ENCODE measurements around the gene ACKR3.

- TF ChIP-seq POLR2A (IDR thresholded peaks at IDR 0.05): no peak
- TF ChIP-seq, protein P1, sequence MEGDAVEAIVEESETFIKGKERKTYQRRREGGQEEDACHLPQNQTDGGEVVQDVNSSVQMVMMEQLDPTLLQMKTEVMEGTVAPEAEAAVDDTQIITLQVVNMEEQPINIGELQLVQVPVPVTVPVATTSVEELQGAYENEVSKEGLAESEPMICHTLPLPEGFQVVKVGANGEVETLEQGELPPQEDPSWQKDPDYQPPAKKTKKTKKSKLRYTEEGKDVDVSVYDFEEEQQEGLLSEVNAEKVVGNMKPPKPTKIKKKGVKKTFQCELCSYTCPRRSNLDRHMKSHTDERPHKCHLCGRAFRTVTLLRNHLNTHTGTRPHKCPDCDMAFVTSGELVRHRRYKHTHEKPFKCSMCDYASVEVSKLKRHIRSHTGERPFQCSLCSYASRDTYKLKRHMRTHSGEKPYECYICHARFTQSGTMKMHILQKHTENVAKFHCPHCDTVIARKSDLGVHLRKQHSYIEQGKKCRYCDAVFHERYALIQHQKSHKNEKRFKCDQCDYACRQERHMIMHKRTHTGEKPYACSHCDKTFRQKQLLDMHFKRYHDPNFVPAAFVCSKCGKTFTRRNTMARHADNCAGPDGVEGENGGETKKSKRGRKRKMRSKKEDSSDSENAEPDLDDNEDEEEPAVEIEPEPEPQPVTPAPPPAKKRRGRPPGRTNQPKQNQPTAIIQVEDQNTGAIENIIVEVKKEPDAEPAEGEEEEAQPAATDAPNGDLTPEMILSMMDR (IDR thresholded peaks at IDR 0.05): no peak
These were observed 8.8 kb downstream of the ACKR3 start for GRCh38 chr2:236578411-236578846.
